ENCODE data around the gene AGAP9.
"Not testable (repeated sequence)": the region's sequence is repeated elsewhere in the genome, so short reads cannot be mapped to it uniquely, and the experiment has no call there.

DNA sequence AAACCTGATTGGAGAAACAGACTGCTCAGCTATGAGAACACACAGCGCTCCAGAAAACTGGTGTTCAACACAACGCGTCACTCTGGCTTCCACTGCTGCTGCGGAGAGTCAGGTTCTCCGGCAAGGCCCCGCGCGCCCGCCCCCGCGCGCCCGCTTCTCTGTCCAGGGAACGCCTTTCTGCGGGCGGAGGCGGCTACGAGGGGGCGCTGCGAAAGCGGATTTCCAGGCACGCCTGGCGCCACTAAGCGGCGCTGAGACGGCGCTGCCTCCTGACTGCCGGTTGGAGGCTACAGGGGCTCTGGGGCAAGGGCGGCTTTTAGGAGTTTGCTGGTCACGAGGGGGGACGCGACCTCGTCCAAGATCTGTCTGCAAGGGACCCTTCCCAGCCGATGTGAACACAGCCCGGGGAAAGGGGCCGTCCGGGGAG is 62.2 kb downstream of the AGAP9 start:
- TF ChIP-seq, protein P1, sequence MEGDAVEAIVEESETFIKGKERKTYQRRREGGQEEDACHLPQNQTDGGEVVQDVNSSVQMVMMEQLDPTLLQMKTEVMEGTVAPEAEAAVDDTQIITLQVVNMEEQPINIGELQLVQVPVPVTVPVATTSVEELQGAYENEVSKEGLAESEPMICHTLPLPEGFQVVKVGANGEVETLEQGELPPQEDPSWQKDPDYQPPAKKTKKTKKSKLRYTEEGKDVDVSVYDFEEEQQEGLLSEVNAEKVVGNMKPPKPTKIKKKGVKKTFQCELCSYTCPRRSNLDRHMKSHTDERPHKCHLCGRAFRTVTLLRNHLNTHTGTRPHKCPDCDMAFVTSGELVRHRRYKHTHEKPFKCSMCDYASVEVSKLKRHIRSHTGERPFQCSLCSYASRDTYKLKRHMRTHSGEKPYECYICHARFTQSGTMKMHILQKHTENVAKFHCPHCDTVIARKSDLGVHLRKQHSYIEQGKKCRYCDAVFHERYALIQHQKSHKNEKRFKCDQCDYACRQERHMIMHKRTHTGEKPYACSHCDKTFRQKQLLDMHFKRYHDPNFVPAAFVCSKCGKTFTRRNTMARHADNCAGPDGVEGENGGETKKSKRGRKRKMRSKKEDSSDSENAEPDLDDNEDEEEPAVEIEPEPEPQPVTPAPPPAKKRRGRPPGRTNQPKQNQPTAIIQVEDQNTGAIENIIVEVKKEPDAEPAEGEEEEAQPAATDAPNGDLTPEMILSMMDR (IDR thresholded peaks at IDR 0.05), result not testable (repeated sequence)
- TF ChIP-seq POLR2A (IDR thresholded peaks at IDR 0.05), result not testable (repeated sequence)

All from testis (tissue), 2 donors.